Lower lobe of right lung (tissue), 2 donors: ENCODE measurements around the gene EVC. TPM values are rescaled to one million over a fixed set of nuclear protein-coding genes. Genes with fewer than 3 reads are reported as not detected.

Experiments used
- ATAC-seq, 2 donors: fragments of 200-7000 bp; cut with Tn5 transposase; one replicate each; pipeline ENCODE4 v1.9.1; 2020 to 2022; ENCODE audit warnings: mild to moderate bottlenecking in 2 of 2, moderate library complexity in 2 of 2
- DNase-seq: peaks from one replicate; pipeline ENCODE4 v3.0.0-alpha.2; 2020
- H3K27ac ChIP-seq: fragments of 200-600 bp; one replicate; pipeline ENCODE4 v1.8.0; 2022
- H3K27me3 ChIP-seq: fragments of 200-600 bp; one replicate; pipeline ENCODE4 v1.8.0; 2022; ENCODE audit warnings: low read depth
- H3K36me3 ChIP-seq: fragments of 200-600 bp; one replicate; pipeline ENCODE4 v1.8.0; 2022; ENCODE audit warnings: mild to moderate bottlenecking
- H3K4me1 ChIP-seq: fragments of 200-600 bp; one replicate; pipeline ENCODE4 v1.8.0; 2022
- H3K4me3 ChIP-seq: fragments of 200-600 bp; one replicate; pipeline ENCODE4 v1.8.0; 2022; ENCODE audit warnings: mild to moderate bottlenecking
- H3K9me3 ChIP-seq: fragments of 200-600 bp; one replicate; pipeline ENCODE4 v1.8.0; 2022
- CTCF ChIP-seq: fragments of 200-600 bp; IDR thresholded peaks from one replicate; pipeline ENCODE4 v1.8.0; 2022; ENCODE audit warnings: antibody characterized with exemption, mild to moderate bottlenecking
- intact Hi-C: fragments of 100-400 bp; cut with DNase I; formaldehyde crosslinking; loops from one replicate; pipeline ENCODE4 v1.11.0; 2022
- total RNA-seq: library from RNA; stranded (reverse); fragmentation: NEBNext Ultra II Directional; extraction: Animal tissue kit (Norgen Biotek cat#: 25700); gene quantifications from one replicate; pipeline ENCODE4 v1.2.1, GENCODE V29; 2021
- donor health status: DM: no; HTN: yes; CAD: no; lungs with severe emphysema.

The EVC gene
- total RNA-seq, 1 donor from 2014 or later = 24.3 TPM

DNA sequence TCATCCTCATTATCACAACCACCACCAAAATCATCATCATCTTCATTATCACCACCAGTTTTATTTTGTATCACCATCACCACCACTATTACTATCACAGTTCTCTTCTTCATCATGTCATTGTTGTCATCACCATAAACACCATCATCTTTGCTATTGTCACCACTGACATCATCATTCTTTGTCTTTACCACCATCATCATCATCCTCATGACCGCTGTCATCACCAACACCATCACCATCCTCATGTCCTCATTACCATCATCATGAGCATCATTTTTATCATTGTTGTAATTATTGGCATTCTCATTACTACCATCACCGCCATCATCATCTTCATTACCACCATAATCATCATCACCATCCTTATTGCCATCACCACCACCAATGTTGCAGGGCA lies 31.4 kb downstream of the EVC start:
- no peak overlapping the region for H3K27ac ChIP-seq
- H3K4me3 ChIP-seq = no peak overlapping the region
- intact Hi-C loops = no loop called here
- DNase-seq (no peak), ATAC-seq (no peak)
- no peak for TF ChIP-seq CTCF
- no peaks in the 10 kb centered on the region for H3K9me3 ChIP-seq
- H3K36me3 ChIP-seq = peaks cover 24% of the 10 kb centered on the region
- no peaks in the 10 kb centered on the region for H3K27me3 ChIP-seq
- no peaks in the 10 kb centered on the region for H3K4me1 ChIP-seq

GRCh38 chr4:5742968-5743367 lies 32.0 kb downstream of the EVC start:
- no peak overlapping the region for H3K27ac ChIP-seq
- H3K36me3 ChIP-seq = peaks cover 28% of the 10 kb centered on the region
- intact Hi-C loops = no loop called here
- H3K9me3 ChIP-seq = no peaks in the 10 kb centered on the region
- H3K4me1 ChIP-seq = no peaks in the 10 kb centered on the region
- no peak overlapping the region for H3K4me3 ChIP-seq
- TF ChIP-seq CTCF = no peak
- no peak for DNase-seq
- no peak for ATAC-seq
- H3K27me3 ChIP-seq = no peaks in the 10 kb centered on the region

GRCh38 chr4:5746250-5746649 lies 35.2 kb downstream of the EVC start:
- TF ChIP-seq CTCF = no peak
- intact Hi-C loops = no loop called here
- Histone ChIP-seq H3K4me3 (no peak overlapping the region), H3K36me3 (peaks cover 56% of the 10 kb centered on the region), H3K4me1 (no peaks in the 10 kb centered on the region), H3K27ac (no peak overlapping the region), H3K27me3 (no peaks in the 10 kb centered on the region), H3K9me3 (no peaks in the 10 kb centered on the region)
- no peak for ATAC-seq
- no peak for DNase-seq

DNA sequence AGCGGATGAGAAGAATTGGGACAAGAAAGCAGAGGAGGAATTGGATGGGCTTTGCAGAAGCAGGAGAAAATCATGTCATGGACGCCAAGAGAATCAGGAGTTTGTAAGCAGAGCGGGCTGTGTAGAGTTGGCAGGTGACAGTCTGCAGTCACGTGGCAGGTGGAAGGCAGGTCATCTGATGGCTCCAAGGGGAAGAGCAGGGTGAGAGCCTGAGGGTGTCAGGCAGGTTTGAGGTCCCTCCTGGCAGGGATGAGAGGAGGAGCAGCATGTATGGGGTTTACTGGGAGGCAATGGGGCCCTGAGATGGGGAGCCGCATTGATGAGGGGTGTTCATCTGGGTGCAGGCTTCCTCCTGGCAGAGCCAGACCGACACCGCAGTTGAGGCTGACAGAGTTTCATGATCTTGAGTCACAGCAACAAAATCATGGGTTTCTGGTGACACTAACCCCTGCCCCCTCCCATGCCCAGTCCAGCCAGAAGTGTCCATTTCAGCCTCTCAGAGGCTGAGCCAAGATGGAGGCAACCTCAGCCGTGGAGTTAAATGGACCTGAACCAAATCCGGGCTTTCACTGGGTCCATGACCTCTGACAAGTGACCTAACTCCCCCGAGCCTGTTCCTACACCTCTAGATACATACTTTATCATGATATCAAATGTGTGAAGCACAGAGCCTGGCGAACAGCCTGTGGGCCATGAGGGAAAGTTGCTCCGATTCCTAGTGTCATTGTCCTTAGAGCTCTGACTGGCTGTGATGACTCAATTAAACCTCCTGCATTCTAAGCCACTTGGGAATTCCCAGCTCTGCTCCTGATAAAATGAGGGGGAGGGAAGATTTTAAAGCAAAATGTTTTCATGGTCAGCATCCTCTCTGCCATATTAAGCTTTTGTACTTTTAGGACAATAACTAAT lies 36.1 kb downstream of the EVC start:
- Histone ChIP-seq H3K27ac (no peak overlapping the region), H3K36me3 (peaks cover 57% of the 10 kb centered on the region), H3K27me3 (no peaks in the 10 kb centered on the region), H3K9me3 (no peaks in the 10 kb centered on the region), H3K4me3 (no peak overlapping the region), H3K4me1 (no peaks in the 10 kb centered on the region)
- intact Hi-C loops = no loop called here
- ATAC-seq (no peak), DNase-seq (no peak)
- no peak for TF ChIP-seq CTCF

GRCh38 chr4:5747738-5748375 lies 36.9 kb downstream of the EVC start:
- H3K27me3 ChIP-seq = no peaks in the 10 kb centered on the region
- H3K9me3 ChIP-seq = no peaks in the 10 kb centered on the region
- no peak overlapping the region for H3K27ac ChIP-seq
- TF ChIP-seq CTCF = no peak
- DNase-seq = no peak
- ATAC-seq = no peak
- no peak overlapping the region for H3K4me3 ChIP-seq
- peaks cover 59% of the 10 kb centered on the region for H3K36me3 ChIP-seq
- no peaks in the 10 kb centered on the region for H3K4me1 ChIP-seq
- intact Hi-C loops = no loop called here
